Neural cell (in vitro differentiated cells): ENCODE results near the gene B4GALT5. TPM values are rescaled to one million over a fixed set of nuclear protein-coding genes. Genes with fewer than 3 reads are reported as not detected.

Experiments used
- H2AFZ ChIP-seq: fragments of 200-600, 300-800 bp; sonication (generic), shearing (Covaris generic); 2 replicates; pipeline ENCODE4 v1.6.0; 2014; ENCODE audit warnings: low read depth, mild to moderate bottlenecking, antibody characterized with exemption, low read length, moderate library complexity
- H3F3A ChIP-seq: fragments of 200-600 bp; shearing (Covaris generic); 2 replicates; pipeline ENCODE4 v1.6.1; 2016; ENCODE audit warnings: mild to moderate bottlenecking, moderate library complexity, mixed read lengths, antibody characterized with exemption, low read length; ENCODE audit not compliant: insufficient read depth, poor library complexity, severe bottlenecking
- H3K27ac ChIP-seq: fragments of 200-600, 300-800 bp; sonication (generic), shearing (Covaris generic); 2 replicates; pipeline ENCODE4 v1.5.1; 2014; ENCODE audit warnings: mild to moderate bottlenecking, low read length, moderate library complexity
- H3K27me3 ChIP-seq: fragments of 300-800, 200-600 bp; sonication (generic), shearing (Covaris generic); 2 replicates; pipeline ENCODE4 v1.6.0; 2014; ENCODE audit warnings: mild to moderate bottlenecking, low read depth, low read length, moderate library complexity; ENCODE audit not compliant: insufficient read depth
- H3K36me3 ChIP-seq: fragments of 300-800, 200-600 bp; sonication (generic), shearing (Covaris generic); 2 replicates; pipeline ENCODE4 v1.5.1; 2014; ENCODE audit warnings: mild to moderate bottlenecking, antibody characterized with exemption, low read length, moderate library complexity; ENCODE audit not compliant: insufficient read depth
- H3K4me2 ChIP-seq: fragments of 300-800, 200-600 bp; sonication (generic), shearing (Covaris generic); 2 replicates; pipeline ENCODE4 v1.6.0; 2014; ENCODE audit warnings: mild to moderate bottlenecking, low read length
- H3K4me3 ChIP-seq: fragments of 300-800, 200-600 bp; sonication (generic), shearing (Covaris generic); 2 replicates; pipeline ENCODE4 v1.5.1; 2014; ENCODE audit warnings: mild to moderate bottlenecking, low read length, moderate library complexity
- H3K79me2 ChIP-seq: fragments of 200-600 bp; shearing (Covaris generic); replicated peaks from 2 replicates; pipeline ENCODE4 v1.6.0; 2014; ENCODE audit warnings: mild to moderate bottlenecking, low read length, moderate library complexity; ENCODE audit not compliant: insufficient read depth
- H3K9ac ChIP-seq: fragments of 300-800, 200-600 bp; sonication (generic), shearing (Covaris generic); 2 replicates; pipeline ENCODE4 v1.6.1; 2016; ENCODE audit warnings: mild to moderate bottlenecking, low read length, mixed read lengths
- H3K9me2 ChIP-seq: fragments of 200-600 bp; shearing (Covaris generic); 2 replicates; pipeline ENCODE4 v1.6.1; 2016; ENCODE audit warnings: mild to moderate bottlenecking, low read length, mixed read lengths; ENCODE audit not compliant: insufficient read depth
- H3K9me3 ChIP-seq: fragments of 200-600, 300-800 bp; sonication (generic), shearing (Covaris generic); 2 replicates; pipeline ENCODE4 v1.6.1; 2016; ENCODE audit warnings: mild to moderate bottlenecking, mixed run types, low read length, moderate library complexity, mixed read lengths
- H4K20me1 ChIP-seq: fragments of 200-600 bp; shearing (Covaris generic); 2 replicates; pipeline ENCODE4 v1.6.1; 2016; ENCODE audit warnings: mild to moderate bottlenecking, mixed run types; ENCODE audit not compliant: insufficient read depth
- CTCF ChIP-seq: fragments of 450-650 bp; IDR thresholded peaks from 2 replicates; pipeline ENCODE4 v1.5.1; 2014; ENCODE audit warnings: antibody characterized with exemption, mild to moderate bottlenecking, moderate library complexity; ENCODE audit not compliant: poor library complexity, severe bottlenecking
- EP300 ChIP-seq: fragments of 450-650 bp; conservative IDR thresholded peaks from 2 replicates; pipeline ENCODE4 v1.6.1; 2014; ENCODE audit warnings: antibody characterized with exemption, mild to moderate bottlenecking, moderate library complexity; ENCODE audit not compliant: poor library complexity, severe bottlenecking
- EZH2 ChIP-seq: fragments of 200-600, 300-800 bp; shearing (Covaris generic), sonication (generic); IDR thresholded peaks from 2 replicates; pipeline ENCODE4 v1.6.1; 2014; ENCODE audit warnings: antibody characterized with exemption, low read length, borderline replicate concordance, mild to moderate bottlenecking; ENCODE audit not compliant: insufficient read depth, poor library complexity, severe bottlenecking
- MXI1 ChIP-seq: fragments of 450-650 bp; conservative IDR thresholded peaks from 2 replicates; pipeline ENCODE4 v1.6.1; 2014; ENCODE audit warnings: antibody characterized with exemption, mild to moderate bottlenecking; ENCODE audit not compliant: poor library complexity, severe bottlenecking
- POLR2AphosphoS5 ChIP-seq: IDR thresholded peaks from 2 replicates; pipeline ENCODE4 v1.6.1; 2012
- RAD21 ChIP-seq: fragments of 450-650 bp; conservative IDR thresholded peaks from 2 replicates; pipeline ENCODE4 v1.6.1; 2014; ENCODE audit warnings: antibody characterized with exemption, mild to moderate bottlenecking, moderate library complexity
- SMC3 ChIP-seq: fragments of 450-650 bp; conservative IDR thresholded peaks from 2 replicates; pipeline ENCODE4 v1.6.1; 2014; ENCODE audit warnings: antibody characterized with exemption, mild to moderate bottlenecking, moderate library complexity; ENCODE audit not compliant: poor library complexity
- TAF1 ChIP-seq: IDR thresholded peaks from 2 replicates; pipeline ENCODE4 v1.6.1; 2012; ENCODE audit warnings: low read depth
- polyA plus RNA-seq: library from polyadenylated mRNA; depleted of rRNA; stranded (reverse); fragments of >200 nt; gene quantifications from 2 replicates; pipeline ENCODE4 v1.2.3, GENCODE V29; 2014
- TF ChIP-seq, protein P1 (sequence below): IDR thresholded peaks from 2 replicates; pipeline ENCODE4 v1.6.1; 2012; ENCODE audit warnings: borderline replicate concordance

B4GALT5 gene
- polyA plus RNA-seq, 1 donor from 2014 or later, result 34.7 TPM

DNA sequence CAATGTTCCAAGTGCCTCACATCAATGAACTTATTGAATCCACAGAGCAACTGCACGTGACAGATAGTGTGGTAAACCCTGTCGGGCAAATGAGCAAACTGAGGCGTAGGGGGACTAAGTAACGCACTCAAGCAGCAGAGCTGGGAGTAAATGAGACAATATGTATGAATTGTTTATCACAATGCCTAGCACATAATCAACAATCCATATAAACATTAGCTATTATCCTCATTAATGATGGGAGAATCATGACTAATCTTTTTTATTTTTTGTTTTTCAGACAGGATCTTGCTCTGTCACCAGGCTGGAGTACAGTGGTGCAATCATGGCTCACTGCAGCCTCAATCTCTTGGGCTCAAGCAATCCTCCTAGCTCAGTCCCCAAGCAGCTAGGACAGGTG, 43.9 kb upstream of the B4GALT5 start:
- TF ChIP-seq EP300, result no peak
- no peak for TF ChIP-seq TAF1
- TF ChIP-seq POLR2AphosphoS5, result no peak
- TF ChIP-seq RAD21, result no peak
- no peak for TF ChIP-seq CTCF
- no peak for TF ChIP-seq EZH2
- TF ChIP-seq MXI1, result no peak
- TF ChIP-seq SMC3, result no peak
- TF ChIP-seq, protein P1, sequence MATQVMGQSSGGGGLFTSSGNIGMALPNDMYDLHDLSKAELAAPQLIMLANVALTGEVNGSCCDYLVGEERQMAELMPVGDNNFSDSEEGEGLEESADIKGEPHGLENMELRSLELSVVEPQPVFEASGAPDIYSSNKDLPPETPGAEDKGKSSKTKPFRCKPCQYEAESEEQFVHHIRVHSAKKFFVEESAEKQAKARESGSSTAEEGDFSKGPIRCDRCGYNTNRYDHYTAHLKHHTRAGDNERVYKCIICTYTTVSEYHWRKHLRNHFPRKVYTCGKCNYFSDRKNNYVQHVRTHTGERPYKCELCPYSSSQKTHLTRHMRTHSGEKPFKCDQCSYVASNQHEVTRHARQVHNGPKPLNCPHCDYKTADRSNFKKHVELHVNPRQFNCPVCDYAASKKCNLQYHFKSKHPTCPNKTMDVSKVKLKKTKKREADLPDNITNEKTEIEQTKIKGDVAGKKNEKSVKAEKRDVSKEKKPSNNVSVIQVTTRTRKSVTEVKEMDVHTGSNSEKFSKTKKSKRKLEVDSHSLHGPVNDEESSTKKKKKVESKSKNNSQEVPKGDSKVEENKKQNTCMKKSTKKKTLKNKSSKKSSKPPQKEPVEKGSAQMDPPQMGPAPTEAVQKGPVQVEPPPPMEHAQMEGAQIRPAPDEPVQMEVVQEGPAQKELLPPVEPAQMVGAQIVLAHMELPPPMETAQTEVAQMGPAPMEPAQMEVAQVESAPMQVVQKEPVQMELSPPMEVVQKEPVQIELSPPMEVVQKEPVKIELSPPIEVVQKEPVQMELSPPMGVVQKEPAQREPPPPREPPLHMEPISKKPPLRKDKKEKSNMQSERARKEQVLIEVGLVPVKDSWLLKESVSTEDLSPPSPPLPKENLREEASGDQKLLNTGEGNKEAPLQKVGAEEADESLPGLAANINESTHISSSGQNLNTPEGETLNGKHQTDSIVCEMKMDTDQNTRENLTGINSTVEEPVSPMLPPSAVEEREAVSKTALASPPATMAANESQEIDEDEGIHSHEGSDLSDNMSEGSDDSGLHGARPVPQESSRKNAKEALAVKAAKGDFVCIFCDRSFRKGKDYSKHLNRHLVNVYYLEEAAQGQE, result no peak
- no peaks in the 10 kb centered on the region for H4K20me1 ChIP-seq
- no peak overlapping the region for H3K9ac ChIP-seq

GRCh38 chr20:49756241-49756640, 42.6 kb upstream of the B4GALT5 start:
- Histone ChIP-seq H3K4me3 (no peak overlapping the region), H4K20me1 (no peaks in the 10 kb centered on the region), H3K9ac (no peak overlapping the region), H3F3A (no peaks in the 10 kb centered on the region), H3K9me2 (no peaks in the 10 kb centered on the region), H3K27me3 (no peaks in the 10 kb centered on the region), H3K79me2 (no peaks in the 10 kb centered on the region), H3K4me2 (no peak overlapping the region), H3K36me3 (no peaks in the 10 kb centered on the region), H2AFZ (no peak overlapping the region), H3K27ac (no peak overlapping the region), H3K9me3 (no peaks in the 10 kb centered on the region)
- no peak for TF ChIP-seq CTCF
- no peak for TF ChIP-seq POLR2AphosphoS5
- TF ChIP-seq RAD21, result no peak
- no peak for TF ChIP-seq EP300
- TF ChIP-seq, protein P1, result no peak
- TF ChIP-seq EZH2, result no peak
- TF ChIP-seq TAF1, result no peak
- no peak for TF ChIP-seq SMC3
- no peak for TF ChIP-seq MXI1

More for the DNA sequence above, 43.9 kb upstream of the B4GALT5 start:
- H3K4me3 ChIP-seq, result no peak overlapping the region
- no peaks in the 10 kb centered on the region for H3K9me3 ChIP-seq
- no peaks in the 10 kb centered on the region for H3F3A ChIP-seq
- H3K79me2 ChIP-seq, result no peaks in the 10 kb centered on the region
- H3K36me3 ChIP-seq, result no peaks in the 10 kb centered on the region
- H2AFZ ChIP-seq, result no peak overlapping the region
- no peaks in the 10 kb centered on the region for H3K27me3 ChIP-seq
- H3K9me2 ChIP-seq, result no peaks in the 10 kb centered on the region
- no peak overlapping the region for H3K4me2 ChIP-seq
- H3K27ac ChIP-seq, result no peak overlapping the region
